ENCODE measurements around the gene LRRC3C. TPM values are rescaled to one million over a fixed set of nuclear protein-coding genes. Genes with fewer than 3 reads are reported as not detected.

LRRC3C gene
- total and polyA plus RNA-seq, 3 donors from 2014 or later, result 0.47 to 0.78 TPM; not detected in 1

- no peaks in the 10 kb centered on the region for H3K27me3 ChIP-seq
- H3K36me3 ChIP-seq (ENCODE audit: low read depth, missing control alignments), result no peaks in the 10 kb centered on the region
- H3K4me1 ChIP-seq, result no peaks in the 10 kb centered on the region
- no peak overlapping the region for H3K27ac ChIP-seq
- no peaks in the 10 kb centered on the region for H3K9me3 ChIP-seq
- TF ChIP-seq CTCF (IDR thresholded peaks at IDR 0.05) (no peak), POLR2A (IDR thresholded peaks at IDR 0.05) (no peak)
- intact Hi-C loops (cut with DNase I; ENCODE audit: low total_unique reads), result no loop called here
- DNase-seq, result peak; percentile 22
- WGBS, 2 donors, result 61 to 64% methylated on average over 16 to 19 of the region's 19 CpGs
- no peak overlapping the region for H3K4me3 ChIP-seq
Observed at GRCh38 chr17:39920218-39921210, 7.0 kb upstream of the LRRC3C start.

GRCh38 chr17:39921323-39921722, 6.2 kb upstream of the LRRC3C start:
- Histone ChIP-seq H3K4me1 (peaks cover 5% of the 10 kb centered on the region), H3K27me3 (no peaks in the 10 kb centered on the region), H3K4me3 (no peak overlapping the region), H3K27ac (no peak overlapping the region), H3K9me3 (no peaks in the 10 kb centered on the region), H3K36me3 (ENCODE audit: low read depth, missing control alignments) (no peaks in the 10 kb centered on the region)
- no peak for TF ChIP-seq CTCF (IDR thresholded peaks at IDR 0.05)
- no peak for TF ChIP-seq POLR2A (IDR thresholded peaks at IDR 0.05)
- intact Hi-C loops (cut with DNase I; ENCODE audit: low total_unique reads), result no loop called here
- 77 to 94% methylated on average over 3 to 5 of the region's 5 CpGs for WGBS, 2 donors
- DNase-seq, result no peak

- H3K36me3 ChIP-seq (ENCODE audit: low read depth, missing control alignments), result no peaks in the 10 kb centered on the region
- H3K9me3 ChIP-seq, result no peaks in the 10 kb centered on the region
- H3K27me3 ChIP-seq, result no peaks in the 10 kb centered on the region
- 98 to 99% methylated on average over 6 of the region's 6 CpGs for WGBS, 2 donors
- H3K27ac ChIP-seq, result no peak overlapping the region
- no peak for DNase-seq
- H3K4me1 ChIP-seq, result peaks cover 10% of the 10 kb centered on the region
- H3K4me3 ChIP-seq, result no peak overlapping the region
- no peak for TF ChIP-seq POLR2A (IDR thresholded peaks at IDR 0.05)
- intact Hi-C loops (cut with DNase I; ENCODE audit: low total_unique reads), result no loop called here
Observed at GRCh38 chr17:39922006-39922405, 5.5 kb upstream of the LRRC3C start.

- Histone ChIP-seq H3K27ac (no peak overlapping the region), H3K36me3 (ENCODE audit: low read depth, missing control alignments) (no peaks in the 10 kb centered on the region), H3K27me3 (no peaks in the 10 kb centered on the region), H3K4me3 (no peak overlapping the region), H3K9me3 (no peaks in the 10 kb centered on the region), H3K4me1 (peaks cover 11% of the 10 kb centered on the region)
- DNase-seq, result no peak
- WGBS, 2 donors, result 86 to 94% methylated on average over 6 of the region's 6 CpGs
- intact Hi-C loops (cut with DNase I; ENCODE audit: low total_unique reads), result no loop called here
- TF ChIP-seq POLR2A (IDR thresholded peaks at IDR 0.05), result no peak
- TF ChIP-seq CTCF (IDR thresholded peaks at IDR 0.05), result no peak
Observed at GRCh38 chr17:39923230-39923629, 4.3 kb upstream of the LRRC3C start.

- Histone ChIP-seq H3K36me3 (ENCODE audit: low read depth, missing control alignments) (no peaks in the 10 kb centered on the region), H3K9me3 (no peaks in the 10 kb centered on the region), H3K4me3 (no peak overlapping the region), H3K27me3 (no peaks in the 10 kb centered on the region), H3K4me1 (peaks cover 18% of the 10 kb centered on the region), H3K27ac (no peak overlapping the region)
- DNase-seq, result no peak
- intact Hi-C loops (cut with DNase I; ENCODE audit: low total_unique reads), result no loop called here
- TF ChIP-seq CTCF (IDR thresholded peaks at IDR 0.05) (no peak), POLR2A (IDR thresholded peaks at IDR 0.05) (no peak)
- WGBS, 2 donors, result 86 to 88% methylated on average over 3 to 17 of the region's 17 CpGs
Observed at GRCh38 chr17:39923836-39924690, 3.5 kb upstream of the LRRC3C start.
